ENCODE results near the gene MYOCOS.

DNA sequence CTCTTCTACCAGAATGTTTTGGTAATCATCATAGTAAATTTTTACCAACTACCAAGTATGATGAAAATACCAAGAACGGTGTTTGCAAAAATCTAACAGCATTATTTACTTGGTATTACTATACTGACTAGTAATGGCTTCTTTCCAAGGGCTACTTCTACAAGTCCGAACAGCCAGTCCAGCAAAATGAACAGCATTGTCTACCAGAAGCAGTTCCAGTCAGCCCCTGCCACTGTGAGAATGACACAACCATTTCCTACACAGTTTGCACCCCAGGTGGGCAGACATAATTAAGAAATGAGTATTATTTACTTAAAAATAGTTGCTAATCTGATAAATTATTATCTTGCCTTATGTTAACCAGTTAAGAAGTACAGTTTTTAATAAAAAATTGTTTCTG, 33.8 kb upstream of the MYOCOS start:
- TF ChIP-seq, protein P1, sequence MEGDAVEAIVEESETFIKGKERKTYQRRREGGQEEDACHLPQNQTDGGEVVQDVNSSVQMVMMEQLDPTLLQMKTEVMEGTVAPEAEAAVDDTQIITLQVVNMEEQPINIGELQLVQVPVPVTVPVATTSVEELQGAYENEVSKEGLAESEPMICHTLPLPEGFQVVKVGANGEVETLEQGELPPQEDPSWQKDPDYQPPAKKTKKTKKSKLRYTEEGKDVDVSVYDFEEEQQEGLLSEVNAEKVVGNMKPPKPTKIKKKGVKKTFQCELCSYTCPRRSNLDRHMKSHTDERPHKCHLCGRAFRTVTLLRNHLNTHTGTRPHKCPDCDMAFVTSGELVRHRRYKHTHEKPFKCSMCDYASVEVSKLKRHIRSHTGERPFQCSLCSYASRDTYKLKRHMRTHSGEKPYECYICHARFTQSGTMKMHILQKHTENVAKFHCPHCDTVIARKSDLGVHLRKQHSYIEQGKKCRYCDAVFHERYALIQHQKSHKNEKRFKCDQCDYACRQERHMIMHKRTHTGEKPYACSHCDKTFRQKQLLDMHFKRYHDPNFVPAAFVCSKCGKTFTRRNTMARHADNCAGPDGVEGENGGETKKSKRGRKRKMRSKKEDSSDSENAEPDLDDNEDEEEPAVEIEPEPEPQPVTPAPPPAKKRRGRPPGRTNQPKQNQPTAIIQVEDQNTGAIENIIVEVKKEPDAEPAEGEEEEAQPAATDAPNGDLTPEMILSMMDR (IDR thresholded peaks at IDR 0.05), result no peak
- TF ChIP-seq POLR2A (IDR thresholded peaks at IDR 0.05), result no peak
